ENCODE results near the gene ADAM10. TPM values are rescaled to one million over a fixed set of nuclear protein-coding genes. Genes with fewer than 3 reads are reported as not detected.

The ADAM10 gene
- total and polyA plus RNA-seq, 2 of the 8 experiments (the other 6 are each of a cell fraction or from before 2014, with no cell fraction given) = 46.5 to 163 TPM

DNA sequence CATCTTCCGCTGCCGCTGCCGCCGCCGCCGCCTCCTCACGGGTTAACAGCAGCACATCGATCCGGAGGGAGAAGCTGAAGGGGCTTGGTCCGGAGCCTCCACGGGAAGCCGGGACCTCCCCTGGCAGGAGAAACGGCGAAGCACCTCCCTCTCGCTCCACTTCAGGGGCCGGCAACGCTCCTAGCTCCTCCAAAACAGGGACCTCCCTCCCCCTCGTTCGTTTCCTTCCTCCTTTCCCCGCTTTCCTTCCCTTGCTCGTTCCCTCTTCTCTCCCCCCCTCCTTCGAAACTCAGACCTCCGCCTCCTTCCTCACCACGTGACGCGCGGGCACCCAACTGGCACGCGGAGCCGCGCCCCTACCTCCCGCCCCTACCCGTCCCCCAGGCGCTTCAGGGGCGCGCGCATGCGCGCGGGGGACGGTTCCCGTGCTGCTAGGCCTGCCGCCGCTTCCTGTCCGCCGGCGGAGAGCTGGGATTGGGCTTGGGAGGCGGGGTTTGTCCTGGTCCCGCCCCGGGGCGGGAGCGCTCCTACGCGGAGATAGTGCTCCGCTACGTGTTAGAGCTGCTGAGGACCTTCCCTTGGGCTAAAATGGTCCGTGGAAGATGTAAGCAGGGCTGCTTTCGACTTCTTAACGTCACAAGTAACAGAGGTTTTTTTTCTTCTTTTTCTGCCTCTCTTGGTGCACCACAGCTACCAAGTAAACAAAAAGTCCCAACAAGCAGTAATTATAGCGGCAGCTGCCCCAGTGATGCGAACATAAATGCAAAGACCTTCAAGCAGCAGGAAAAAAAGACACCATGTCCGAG lies at the start of gene ADAM10 (continued):
- TF ChIP-seq POLR2A (IDR thresholded peaks at IDR 0.05; ENCODE audit: control extremely low read depth in 1 of 2, low read depth in 2 of 2, low read length in 2 of 2) (peak; percentile 80 to 87), SP4 (IDR thresholded peaks at IDR 0.05; ENCODE audit: low read length) (peak; percentile 71), EGR1 (IDR thresholded peaks at IDR 0.05; ENCODE audit: borderline replicate concordance, low read depth, low read length) (no peak), POLR2AphosphoS5 (IDR thresholded peaks at IDR 0.05; ENCODE audit: low read depth, low read length) (peak; percentile 93), MAFK (IDR thresholded peaks at IDR 0.05; ENCODE audit: low read depth, low read length) (no peak), RAD21 (IDR thresholded peaks at IDR 0.05 in 1 of 2, conservative IDR thresholded peaks at IDR 0.05 in 1 of 2; ENCODE audit: low read depth in 2 of 2, low read length in 2 of 2) (no peak), CREB1 (IDR thresholded peaks at IDR 0.05) (peak; percentile 51; the same call in 1 of the 2 replicates), SIRT6 (IDR thresholded peaks at IDR 0.05; ENCODE audit: low read length) (no peak), JUN (IDR thresholded peaks at IDR 0.05; ENCODE audit: low read depth, low read length) (no peak), BCL11A (IDR thresholded peaks at IDR 0.05; ENCODE audit: low read depth in 2 of 2, low read length in 2 of 2) (no peak), POU5F1 (IDR thresholded peaks at IDR 0.05; ENCODE audit: low read depth, low read length) (no peak), ZNF274 (IDR thresholded peaks at IDR 0.05; ENCODE audit: borderline replicate concordance, extremely low read depth, low read length) (no peak), CBX5 (IDR thresholded peaks at IDR 0.05; ENCODE audit: low read depth, low read length) (no peak), RBBP5 (IDR thresholded peaks at IDR 0.05; ENCODE audit: borderline replicate concordance, low read depth, low read length) (0 out of 2 replicates have a peak, but pooled peaks have one; percentile 52)

All from H1 (cell line).